Ishikawa (cell line): ENCODE measurements around the gene NHSL1.

Source experiments
- CEBPB ChIP-seq: IDR thresholded peaks from 2 replicates; pipeline ENCODE4 v1.6.1; 2012
- CREB1 ChIP-seq: IDR thresholded peaks from 2 replicates; pipeline ENCODE4 v1.6.1; 2012; ENCODE audit warnings: low read depth
- EGR1 ChIP-seq: IDR thresholded peaks from 2 replicates; pipeline ENCODE4 v1.6.1; 2012
- EP300 ChIP-seq: IDR thresholded peaks from 2 replicates; pipeline ENCODE4 v1.6.1; 2012; ENCODE audit warnings: borderline replicate concordance
- FOXM1 ChIP-seq: IDR thresholded peaks from 2 replicates; pipeline ENCODE4 v1.6.1; 2012; ENCODE audit warnings: low read depth, borderline replicate concordance
- NFIC ChIP-seq: IDR thresholded peaks from 2 replicates; pipeline ENCODE4 v1.6.1; 2012
- RAD21 ChIP-seq: IDR thresholded peaks from 2 replicates; pipeline ENCODE4 v1.6.1; 2012; ENCODE audit warnings: low read depth
- TAF1 ChIP-seq: IDR thresholded peaks from 2 replicates; pipeline ENCODE4 v1.6.1; 2012; ENCODE audit warnings: low read depth, mild to moderate bottlenecking
- TCF12 ChIP-seq: IDR thresholded peaks from 2 replicates; pipeline ENCODE4 v1.6.1; 2012; ENCODE audit warnings: low read depth
- TEAD4 ChIP-seq: IDR thresholded peaks from 2 replicates; pipeline ENCODE4 v1.6.1; 2012
- YY1 ChIP-seq: IDR thresholded peaks from 2 replicates; pipeline ENCODE4 v1.6.1; 2012; ENCODE audit warnings: low read depth
- ZBTB7A ChIP-seq: IDR thresholded peaks from 2 replicates; pipeline ENCODE4 v1.6.1; 2012; ENCODE audit warnings: low read depth
- TF ChIP-seq, protein P1 (sequence below): IDR thresholded peaks from 2 replicates; pipeline ENCODE4 v1.6.1; 2012
- TF ChIP-seq, protein P2 (sequence below): IDR thresholded peaks from 2 replicates; pipeline ENCODE4 v1.6.1; 2012; ENCODE audit warnings: low read depth, mild to moderate bottlenecking
- TF ChIP-seq, protein P3 (sequence below): IDR thresholded peaks from 2 replicates; pipeline ENCODE4 v1.6.1; 2012

Gene NHSL1

DNA sequence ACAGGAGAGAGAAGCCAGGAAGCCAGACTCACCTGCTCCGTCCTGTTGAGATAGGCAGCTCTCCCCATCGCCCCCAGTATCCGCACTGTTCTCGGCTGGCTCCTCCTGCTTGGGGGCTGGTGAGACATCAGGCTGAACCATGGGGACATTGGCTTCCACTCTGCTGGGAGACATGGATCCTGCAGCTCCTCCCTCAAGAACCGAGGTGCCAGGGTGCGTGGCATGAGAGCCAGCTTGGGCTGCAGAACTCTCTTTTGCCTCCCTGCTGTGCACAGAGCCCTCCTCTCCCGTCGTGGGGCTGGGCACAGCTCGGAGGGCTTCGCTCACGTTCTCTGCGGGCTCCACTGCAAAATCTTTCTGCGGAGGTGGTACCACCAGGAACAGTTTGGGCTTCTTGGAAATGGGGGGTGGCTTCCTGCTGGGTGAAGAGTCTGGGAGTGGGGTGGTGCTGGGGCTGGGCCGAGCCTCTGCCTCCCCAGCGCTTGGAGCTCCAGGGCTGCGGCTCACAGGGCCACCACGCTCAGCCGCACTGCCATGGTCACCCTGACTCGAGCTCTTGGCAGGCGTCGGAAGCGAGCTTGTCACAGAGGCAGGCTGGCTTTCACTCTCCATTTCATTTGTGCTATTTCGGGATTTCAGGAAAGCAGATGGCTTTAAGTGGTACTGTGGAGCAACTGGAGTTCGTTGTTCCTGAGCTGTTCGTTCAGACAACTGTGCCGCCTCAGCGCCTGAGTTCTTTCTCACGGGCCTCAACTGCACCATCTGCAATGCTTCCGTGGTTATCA is 68.7 kb downstream of the NHSL1 start:
- TF ChIP-seq NFIC (no peak), EGR1 (no peak), ZBTB7A (no peak), TEAD4 (no peak), CEBPB (no peak), CREB1 (no peak), YY1 (no peak), FOXM1 (no peak), TAF1 (no peak), EP300 (no peak), TCF12 (no peak), RAD21 (no peak)
- TF ChIP-seq, protein P1, sequence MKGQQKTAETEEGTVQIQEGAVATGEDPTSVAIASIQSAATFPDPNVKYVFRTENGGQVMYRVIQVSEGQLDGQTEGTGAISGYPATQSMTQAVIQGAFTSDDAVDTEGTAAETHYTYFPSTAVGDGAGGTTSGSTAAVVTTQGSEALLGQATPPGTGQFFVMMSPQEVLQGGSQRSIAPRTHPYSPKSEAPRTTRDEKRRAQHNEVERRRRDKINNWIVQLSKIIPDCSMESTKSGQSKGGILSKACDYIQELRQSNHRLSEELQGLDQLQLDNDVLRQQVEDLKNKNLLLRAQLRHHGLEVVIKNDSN = no peak
- TF ChIP-seq, protein P2, sequence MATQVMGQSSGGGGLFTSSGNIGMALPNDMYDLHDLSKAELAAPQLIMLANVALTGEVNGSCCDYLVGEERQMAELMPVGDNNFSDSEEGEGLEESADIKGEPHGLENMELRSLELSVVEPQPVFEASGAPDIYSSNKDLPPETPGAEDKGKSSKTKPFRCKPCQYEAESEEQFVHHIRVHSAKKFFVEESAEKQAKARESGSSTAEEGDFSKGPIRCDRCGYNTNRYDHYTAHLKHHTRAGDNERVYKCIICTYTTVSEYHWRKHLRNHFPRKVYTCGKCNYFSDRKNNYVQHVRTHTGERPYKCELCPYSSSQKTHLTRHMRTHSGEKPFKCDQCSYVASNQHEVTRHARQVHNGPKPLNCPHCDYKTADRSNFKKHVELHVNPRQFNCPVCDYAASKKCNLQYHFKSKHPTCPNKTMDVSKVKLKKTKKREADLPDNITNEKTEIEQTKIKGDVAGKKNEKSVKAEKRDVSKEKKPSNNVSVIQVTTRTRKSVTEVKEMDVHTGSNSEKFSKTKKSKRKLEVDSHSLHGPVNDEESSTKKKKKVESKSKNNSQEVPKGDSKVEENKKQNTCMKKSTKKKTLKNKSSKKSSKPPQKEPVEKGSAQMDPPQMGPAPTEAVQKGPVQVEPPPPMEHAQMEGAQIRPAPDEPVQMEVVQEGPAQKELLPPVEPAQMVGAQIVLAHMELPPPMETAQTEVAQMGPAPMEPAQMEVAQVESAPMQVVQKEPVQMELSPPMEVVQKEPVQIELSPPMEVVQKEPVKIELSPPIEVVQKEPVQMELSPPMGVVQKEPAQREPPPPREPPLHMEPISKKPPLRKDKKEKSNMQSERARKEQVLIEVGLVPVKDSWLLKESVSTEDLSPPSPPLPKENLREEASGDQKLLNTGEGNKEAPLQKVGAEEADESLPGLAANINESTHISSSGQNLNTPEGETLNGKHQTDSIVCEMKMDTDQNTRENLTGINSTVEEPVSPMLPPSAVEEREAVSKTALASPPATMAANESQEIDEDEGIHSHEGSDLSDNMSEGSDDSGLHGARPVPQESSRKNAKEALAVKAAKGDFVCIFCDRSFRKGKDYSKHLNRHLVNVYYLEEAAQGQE = no peak
- TF ChIP-seq, protein P3, sequence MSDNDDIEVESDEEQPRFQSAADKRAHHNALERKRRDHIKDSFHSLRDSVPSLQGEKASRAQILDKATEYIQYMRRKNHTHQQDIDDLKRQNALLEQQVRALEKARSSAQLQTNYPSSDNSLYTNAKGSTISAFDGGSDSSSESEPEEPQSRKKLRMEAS = no peak

DNA sequence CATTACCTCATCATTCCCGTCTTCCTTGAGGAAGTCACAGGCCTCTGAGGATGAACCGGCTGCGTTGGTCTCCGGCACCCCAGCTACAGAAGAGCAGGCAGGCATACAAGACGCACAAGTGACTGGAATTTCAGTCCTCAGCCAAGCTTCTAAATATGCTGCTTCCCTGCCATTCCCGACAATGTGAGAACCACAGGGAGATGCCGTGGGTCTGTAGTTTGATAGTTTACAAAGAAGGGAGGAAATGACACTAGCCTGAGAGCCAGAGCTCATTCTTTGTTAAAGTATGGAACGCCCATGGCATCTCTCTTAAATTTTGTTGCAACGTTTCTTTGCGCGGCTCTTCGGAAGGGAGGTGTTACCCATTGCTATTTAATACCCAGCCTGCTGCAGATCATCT is 69.5 kb downstream of the NHSL1 start:
- no peak for TF ChIP-seq CEBPB
- no peak for TF ChIP-seq FOXM1
- no peak for TF ChIP-seq YY1
- no peak for TF ChIP-seq TAF1
- TF ChIP-seq TEAD4 = no peak
- no peak for TF ChIP-seq ZBTB7A
- TF ChIP-seq EP300 = no peak
- no peak for TF ChIP-seq EGR1
- TF ChIP-seq, protein P2 = no peak
- TF ChIP-seq, protein P3 = no peak
- TF ChIP-seq RAD21 = no peak
- no peak for TF ChIP-seq NFIC
- TF ChIP-seq CREB1 = no peak
- no peak for TF ChIP-seq TCF12
- TF ChIP-seq, protein P1 = no peak

DNA sequence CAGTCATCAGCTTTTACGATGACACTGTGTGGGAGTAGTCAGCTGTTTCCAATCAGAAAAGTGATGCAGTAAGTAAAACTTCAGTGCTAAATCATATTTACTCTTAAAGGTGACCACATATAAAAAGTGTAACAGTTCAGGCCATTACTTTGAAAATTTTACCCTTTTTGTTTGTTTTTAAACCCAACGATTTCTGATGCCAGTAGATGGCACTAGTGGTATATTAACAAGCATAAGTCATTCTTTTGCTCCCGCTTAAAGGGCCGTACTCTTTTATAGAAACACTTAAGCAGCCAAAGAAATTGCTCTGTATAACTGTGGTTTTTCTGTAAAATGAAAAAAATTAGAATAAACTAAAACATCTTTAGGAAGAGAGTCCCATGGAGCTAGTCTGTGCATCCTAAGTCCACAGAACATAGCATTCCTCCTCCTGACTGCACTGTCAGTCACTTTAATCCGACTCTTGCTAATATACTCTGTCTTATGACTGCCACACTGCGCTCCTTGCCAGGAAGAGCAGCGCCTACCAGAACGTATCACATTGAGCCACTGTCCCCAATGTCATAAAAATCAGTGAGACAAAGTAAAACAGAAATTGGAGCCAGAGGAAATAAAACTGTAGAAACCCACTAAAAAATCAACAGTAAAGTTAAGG is 70.2 kb downstream of the NHSL1 start:
- no peak for TF ChIP-seq TAF1
- TF ChIP-seq, protein P3 = no peak
- peak; percentile 77 for TF ChIP-seq RAD21
- TF ChIP-seq FOXM1 = 0 out of 2 replicates have a peak, but pooled peaks have one; percentile 27
- TF ChIP-seq, protein P2 = no peak
- no peak for TF ChIP-seq CREB1

DNA sequence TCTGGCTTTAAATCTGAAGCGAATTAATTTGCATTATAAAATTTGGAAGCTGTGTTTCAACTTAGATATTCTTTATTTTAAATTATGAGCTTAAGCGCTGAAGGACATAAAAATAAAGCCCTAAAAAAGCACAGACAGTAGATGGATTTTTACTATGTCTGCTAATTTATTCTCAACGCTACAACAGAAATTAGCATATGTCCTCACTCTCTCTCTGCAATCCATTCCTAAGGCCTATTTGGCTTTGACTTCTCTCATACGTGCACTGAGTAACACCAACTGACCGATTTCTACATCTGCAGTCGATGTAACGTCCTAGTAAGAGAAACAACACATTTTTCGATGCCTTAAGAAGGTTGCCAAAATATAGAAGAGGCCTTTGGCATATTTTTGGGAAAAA is 71.6 kb downstream of the NHSL1 start:
- no peak for TF ChIP-seq EP300
- TF ChIP-seq TCF12 = no peak
- no peak for TF ChIP-seq YY1
